Lung microvascular endothelial cell (primary cell): Measurements from ENCODE around the gene SH3TC1. TPM values are rescaled to one million over a fixed set of nuclear protein-coding genes. Genes with fewer than 3 reads are reported as not detected.

ENCODE experiments used
- DNase-seq, 2 donors: peaks; one replicate each; pipeline versions ENCODE4 v3.0.0 to v3.0.0-alpha.2; 2010; ENCODE audit warnings: low read depth in 2 of 2
- total RNA-seq: library from RNA; depleted of rRNA; stranded (reverse); fragments of >200 nt; gene quantifications from 2 replicates; pipeline ENCODE4 v1.2.1, GENCODE V29; 2014

The SH3TC1 gene
- total RNA-seq, 1 donor from 2014 or later, result 147 TPM

DNA sequence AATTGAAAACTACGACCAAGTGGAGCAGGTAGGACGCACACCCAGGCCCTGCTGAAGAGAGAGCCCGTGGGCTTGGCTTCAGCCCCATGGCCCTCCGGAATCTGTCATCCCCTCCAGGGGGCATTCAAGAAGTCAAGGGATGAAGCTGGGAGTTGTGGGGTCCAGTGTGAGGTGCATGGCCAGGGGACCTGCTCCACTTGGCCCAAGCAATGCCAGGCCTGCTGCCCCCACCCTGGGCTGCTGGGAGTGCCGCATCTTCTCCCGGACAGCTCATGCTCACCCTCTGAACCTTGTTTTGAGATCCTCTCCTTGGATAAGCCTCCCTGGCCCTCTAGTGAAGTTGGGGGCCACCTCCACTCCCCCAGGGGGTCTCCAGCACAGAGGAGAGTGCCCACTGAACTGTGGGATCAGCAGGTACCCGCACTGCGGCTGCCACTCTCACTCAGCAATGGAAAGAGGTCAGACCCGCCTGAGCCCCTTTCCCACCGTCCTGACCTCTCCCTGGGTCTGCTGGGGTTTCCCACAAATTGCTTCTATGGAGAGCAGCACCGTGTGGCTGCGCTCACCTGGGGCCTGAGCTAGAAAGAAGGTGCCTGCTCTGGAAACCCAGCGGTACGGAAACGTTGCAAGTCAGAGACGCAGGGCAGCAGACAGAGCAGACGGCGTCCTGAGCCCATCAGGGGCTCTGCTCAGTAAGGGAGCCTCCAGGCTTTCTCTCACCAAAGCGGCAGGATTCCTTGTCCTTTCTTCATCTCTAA is 35.5 kb upstream of the SH3TC1 start:
- no peak for DNase-seq

DNA sequence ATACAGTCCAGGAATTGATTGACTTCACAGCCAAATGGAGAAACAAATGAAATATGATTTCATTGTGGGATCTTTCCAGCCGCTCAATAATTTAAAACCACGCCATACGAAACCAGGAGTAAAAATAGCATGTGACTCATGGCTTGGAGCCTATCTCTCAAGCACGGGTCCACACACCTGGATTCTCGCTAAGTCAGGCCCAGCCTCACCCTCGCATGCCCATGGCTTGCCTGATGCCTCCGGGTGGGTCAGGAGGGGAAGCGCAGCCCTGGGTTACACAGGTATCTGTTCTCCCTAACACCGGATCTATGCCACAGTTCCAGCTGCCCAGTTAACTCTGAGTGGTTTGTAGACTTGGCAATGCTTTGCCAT is 34.9 kb upstream of the SH3TC1 start:
- no peak for DNase-seq

DNA sequence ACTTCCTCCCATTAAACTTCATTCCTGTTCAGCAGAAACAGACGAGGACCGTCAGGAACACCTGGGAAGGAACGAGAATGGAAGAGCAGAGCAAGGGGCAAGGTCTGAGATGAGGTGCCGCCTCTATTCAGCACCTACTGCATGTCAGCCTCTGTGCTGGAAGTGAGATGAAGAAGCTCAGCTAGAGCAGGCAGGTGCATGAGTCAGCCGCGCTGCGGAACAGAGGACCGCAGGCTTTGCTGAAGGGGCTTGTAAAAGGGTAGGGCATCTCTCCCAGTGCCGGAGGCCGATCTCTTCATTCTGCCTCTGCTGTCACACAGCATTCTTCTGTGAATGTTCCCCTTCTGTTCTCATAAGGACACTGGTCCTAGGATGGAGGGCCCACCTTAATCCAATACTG is 34.4 kb upstream of the SH3TC1 start:
- DNase-seq, result no peak

DNA sequence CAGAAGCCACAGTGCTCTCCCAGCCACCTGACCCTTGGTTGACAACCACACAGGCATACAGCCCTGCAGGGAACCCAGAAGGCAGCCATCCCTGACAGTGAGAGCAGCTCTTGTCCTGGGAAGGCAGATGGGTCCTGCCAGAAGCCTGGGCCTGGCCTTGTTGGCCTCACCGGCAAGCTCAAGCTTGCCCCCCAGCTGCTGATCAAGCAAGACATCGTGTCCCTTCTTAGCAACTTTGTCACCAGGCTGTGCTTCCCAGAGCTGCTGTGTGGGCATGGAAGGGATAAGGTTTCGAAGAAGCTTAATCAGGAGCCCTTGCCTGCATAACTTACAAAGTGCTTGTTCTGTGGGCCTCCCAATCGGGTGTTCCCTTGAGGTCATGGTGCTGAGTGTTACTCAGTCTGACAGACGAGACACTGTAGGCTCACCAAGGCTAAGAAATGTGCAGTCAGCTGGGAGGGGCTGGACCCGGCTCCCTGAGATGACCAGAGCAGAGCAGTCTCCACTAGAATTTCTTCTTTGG is 33.7 kb upstream of the SH3TC1 start:
- DNase-seq, result no peak

DNA sequence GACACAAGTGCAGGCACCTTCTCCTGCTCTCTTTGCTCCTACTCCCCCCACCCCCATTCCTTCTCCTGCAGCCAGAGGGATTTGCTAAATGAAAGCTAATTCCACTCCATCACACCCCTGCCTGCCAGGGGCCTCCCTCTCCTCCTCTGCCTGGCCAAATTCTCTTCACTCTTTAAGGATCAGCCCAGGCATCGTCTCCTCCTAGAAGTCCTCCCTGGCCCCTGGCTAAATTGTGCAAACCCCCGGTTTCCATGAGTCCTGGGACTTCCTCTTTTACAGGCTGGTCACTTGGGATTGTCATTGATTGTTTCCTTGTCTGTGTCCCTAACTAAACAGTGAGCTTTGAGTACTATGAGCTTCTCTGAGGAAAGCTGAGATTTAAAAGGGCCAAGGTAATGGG is 31.8 kb upstream of the SH3TC1 start:
- DNase-seq, result no peak

DNA sequence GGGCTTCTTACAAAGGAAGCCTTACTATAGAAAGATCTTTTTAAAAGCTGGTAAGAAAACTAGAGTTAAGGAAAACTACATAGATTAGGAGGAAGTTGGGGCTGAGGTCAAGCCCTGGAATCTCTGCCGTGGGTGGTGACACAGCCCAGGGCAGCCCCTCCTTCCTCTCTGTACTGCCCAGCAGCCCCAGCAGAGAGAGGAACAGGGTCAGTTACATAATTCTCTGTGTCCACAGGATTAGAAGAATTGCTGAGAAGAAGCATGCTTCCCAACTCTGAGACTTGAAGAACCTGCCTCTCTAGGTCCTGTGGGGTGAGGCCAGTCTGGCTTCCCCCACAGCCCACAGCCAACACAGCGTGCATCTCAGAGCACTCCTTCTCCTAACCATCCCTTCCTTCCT is 31.3 kb upstream of the SH3TC1 start:
- no peak for DNase-seq

DNA sequence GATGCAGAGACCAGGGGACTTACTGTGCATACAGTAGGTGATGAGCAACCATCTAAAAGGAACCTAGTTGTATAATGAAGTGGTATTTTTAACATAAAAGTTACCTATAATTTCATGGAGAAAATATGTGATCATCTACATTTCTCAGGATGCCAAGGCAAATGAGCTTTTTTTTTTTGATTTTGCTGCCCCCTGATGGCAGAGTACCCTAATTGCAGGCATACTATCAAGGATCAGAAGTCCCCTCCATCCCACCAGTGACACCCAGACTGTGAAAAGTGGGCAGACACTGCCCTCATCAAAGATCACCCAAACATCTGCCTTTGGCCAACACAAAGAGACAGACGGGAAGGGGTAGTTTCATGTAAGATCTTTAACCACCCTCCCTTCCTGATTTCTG is 30.9 kb upstream of the SH3TC1 start:
- no peak for DNase-seq

DNA sequence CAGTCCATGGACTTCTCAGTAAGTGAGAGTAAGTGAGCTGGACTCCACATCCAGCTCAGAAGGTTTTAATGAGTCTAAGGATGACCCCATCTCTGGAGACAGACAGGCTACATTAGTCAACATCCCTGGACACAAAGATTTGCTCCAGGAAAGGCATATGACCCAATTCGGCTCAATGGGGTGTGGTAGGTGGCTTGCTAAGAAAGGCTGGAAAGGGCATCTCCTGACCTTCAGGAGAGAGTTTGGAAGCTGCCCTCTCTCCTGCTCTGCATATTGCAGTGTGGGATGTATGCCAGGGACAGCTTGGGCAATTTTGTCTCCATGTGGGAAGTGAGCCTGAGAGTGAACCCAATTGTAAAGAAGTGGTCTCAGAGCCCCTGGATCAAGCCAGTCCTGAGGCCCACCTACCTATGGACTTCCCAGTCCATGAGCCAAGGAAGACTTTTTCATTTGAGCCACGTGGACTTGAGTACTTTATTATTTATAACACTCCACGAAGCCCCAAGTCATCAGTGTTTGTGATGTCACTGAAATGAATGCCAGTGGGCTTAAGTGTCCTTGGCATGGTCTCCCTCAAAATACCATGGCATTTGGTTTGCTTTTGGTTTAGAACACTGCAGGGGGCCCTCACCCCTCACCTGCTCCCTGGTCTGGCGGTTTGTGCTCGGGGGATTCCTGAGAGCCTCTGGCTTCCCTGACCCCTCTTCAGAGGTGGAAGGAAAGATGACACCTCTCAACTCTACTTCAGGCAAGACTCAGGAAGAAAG is 30.1 kb upstream of the SH3TC1 start:
- DNase-seq, result no peak

DNA sequence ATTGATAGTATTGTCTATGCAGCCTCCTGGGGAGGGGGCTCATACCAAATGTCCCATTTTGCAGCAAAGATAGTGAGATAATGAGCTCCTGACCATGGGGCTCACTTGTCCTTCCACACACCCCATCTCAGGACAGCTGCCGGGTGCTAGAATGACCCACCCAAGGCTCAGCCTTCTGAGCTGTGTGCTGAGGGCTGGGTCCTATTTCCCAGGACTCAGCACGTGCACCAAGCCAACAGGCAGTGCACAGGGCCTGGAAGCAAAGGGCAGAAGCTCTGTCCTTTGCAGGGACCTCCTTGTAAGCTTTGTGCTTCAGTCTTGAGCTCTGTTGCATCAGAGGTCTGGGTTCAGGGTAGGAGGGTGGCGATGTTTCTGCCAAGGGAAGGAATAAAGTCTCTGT is 29.3 kb upstream of the SH3TC1 start:
- DNase-seq, result no peak

DNA sequence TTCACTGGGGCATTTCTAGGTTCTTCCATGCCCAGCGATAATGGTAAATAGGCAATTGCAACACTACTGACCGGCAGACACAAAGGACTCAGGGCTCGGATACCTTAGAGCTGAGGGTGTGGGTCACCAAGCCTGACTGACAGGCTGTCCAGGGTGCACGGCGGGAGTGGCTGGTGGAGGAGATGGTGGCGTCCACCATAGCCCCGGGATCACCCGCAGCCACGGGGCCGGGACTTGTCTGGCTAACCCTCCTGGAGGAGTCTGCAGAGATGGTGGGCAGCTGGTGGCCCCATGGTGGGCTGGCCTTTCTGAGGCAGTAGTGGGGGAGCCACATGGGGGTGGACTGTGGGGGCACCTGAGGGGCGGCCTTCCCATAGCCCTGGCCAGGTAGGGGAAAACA is 28.7 kb upstream of the SH3TC1 start:
- DNase-seq, result no peak

DNA sequence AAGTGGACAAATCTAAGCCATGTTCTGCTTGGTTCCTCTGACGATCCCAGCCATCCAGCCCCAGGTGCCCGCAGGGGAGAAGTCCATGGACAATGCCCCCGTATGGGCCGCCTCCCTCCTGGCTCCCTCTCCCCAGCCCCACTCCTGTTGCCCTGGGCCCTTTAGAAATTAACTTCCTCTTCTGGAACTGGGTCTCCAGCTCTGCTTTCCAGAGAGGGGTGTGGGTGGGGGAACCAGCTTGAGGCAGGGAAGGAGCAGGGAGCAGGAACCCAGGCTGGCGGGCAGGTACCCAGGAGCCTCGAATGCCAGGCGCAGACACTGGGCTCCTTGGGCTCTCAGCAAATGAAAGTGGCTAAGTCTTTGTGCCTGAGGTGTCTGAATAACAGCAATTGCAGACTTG is 27.8 kb upstream of the SH3TC1 start:
- DNase-seq, result no peak

DNA sequence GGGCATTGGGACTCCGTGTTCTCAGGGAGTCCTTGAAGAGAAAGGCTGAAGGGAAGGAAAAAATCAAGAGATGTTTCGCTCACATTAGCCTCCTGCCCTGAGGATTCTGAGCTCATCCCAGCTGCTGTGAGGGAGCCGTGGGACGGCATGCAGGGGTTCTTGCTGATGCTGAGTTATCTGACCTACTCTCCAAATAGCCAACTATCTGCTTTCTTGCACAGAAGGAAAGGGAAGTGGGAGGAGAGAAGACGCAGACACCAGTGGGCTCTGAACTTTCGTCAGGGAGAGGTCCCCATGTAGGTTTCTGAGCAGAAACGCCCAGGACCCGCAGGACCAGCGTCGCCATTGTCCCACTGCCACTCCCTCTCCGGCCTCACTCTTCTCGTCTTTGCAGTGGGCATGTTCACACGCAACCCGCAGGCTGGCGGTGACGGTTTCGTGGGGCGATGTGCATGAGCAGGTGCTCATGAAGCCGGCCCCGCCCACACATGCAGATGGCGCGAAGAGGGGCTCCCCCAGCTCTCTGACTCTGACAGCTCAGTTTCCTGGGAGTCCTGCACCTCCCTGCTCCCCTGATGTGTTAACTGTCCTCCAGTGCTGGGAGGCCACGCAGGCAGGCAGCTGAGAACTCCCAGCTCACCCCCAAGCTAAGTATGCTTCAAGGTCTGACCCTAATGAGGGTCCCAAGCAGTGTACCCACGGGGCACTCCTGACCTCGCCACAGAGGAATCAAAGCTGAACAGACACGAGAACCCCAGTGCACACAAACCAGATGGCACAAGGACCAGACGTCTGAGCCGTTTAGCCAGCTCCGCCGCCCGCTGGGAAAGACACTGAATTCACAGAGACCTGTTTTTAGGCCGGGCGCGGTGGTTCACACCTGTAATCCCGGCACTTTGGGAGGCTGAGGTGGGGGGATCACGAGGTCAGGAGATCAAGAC is 26.8 kb upstream of the SH3TC1 start:
- DNase-seq, result no peak

DNA sequence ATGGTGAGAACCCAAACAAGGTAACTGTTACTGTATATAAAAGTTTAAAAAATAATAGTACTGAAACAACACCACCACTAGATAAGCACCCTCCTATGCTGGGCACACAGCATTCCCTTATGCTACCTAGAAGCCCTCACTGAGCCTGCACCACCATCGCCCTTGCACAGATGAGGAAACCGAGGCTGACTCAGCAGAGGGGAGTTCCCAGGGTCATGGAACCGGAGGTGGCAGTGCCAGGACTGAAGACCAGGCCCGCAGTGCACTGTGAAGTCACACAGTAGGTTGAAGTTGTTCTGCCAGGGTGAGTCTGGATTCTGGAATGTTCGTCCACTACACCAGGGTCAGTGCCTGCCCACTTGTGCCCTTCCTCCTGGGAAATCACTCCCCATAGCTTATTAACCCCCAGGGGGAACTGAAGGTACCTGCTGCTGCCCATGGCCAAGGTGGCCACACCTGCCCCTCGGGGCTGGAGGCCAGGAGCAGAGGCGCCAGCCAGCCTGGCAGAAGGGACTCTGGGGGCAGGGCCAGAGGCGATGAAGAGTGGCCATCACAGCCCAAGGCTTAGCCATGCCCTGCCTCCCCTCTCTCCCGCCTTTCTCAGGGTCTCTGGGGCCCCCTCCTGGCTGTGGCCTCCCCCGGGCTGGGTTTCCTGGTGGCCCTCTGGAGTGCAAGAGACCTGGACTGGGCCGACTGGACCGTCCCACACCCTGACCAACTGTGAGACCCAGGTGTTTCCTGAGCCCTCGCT is 25.4 kb upstream of the SH3TC1 start:
- DNase-seq, result peak in 1 of 2 donors; percentile 25

DNA sequence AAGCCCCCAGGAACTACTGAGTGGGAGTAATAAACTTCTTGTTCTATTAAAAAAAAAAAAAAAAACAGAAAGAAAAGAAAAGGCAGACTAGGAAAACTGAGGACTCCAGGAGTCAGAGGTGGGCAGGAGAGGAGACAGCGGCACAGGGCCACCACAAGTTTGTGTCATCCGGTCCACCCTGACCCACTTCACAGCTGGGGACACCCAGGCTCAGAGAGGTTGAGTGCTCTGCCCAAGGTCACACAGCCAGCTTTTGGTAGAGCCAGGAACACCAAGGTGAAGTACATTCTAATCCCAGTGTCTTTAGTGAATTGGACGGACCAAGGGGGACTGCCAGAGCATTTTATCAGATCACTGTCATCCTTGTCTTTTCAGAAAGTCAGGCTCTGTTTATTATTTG is 24.1 kb upstream of the SH3TC1 start:
- DNase-seq, result no peak

DNA sequence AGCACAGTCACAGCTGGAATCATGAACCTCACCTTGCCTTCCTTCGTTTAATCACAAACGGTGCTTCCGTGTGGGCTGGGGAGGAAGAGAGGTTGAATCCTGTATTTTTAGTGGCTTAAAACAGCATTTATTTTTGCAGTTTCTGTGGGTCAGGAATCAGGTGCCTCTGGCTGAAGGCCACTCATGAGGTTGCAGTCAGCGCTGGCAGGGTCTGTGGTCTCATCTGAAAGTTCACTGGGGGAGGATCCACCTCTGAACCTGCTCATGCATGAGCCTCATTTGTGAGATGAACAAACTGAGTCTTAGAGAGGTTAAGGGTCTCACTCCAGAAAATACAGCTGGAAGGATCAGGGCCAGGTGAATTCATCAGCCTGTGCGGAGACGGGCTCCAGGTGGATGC is 23.4 kb upstream of the SH3TC1 start:
- no peak for DNase-seq

DNA sequence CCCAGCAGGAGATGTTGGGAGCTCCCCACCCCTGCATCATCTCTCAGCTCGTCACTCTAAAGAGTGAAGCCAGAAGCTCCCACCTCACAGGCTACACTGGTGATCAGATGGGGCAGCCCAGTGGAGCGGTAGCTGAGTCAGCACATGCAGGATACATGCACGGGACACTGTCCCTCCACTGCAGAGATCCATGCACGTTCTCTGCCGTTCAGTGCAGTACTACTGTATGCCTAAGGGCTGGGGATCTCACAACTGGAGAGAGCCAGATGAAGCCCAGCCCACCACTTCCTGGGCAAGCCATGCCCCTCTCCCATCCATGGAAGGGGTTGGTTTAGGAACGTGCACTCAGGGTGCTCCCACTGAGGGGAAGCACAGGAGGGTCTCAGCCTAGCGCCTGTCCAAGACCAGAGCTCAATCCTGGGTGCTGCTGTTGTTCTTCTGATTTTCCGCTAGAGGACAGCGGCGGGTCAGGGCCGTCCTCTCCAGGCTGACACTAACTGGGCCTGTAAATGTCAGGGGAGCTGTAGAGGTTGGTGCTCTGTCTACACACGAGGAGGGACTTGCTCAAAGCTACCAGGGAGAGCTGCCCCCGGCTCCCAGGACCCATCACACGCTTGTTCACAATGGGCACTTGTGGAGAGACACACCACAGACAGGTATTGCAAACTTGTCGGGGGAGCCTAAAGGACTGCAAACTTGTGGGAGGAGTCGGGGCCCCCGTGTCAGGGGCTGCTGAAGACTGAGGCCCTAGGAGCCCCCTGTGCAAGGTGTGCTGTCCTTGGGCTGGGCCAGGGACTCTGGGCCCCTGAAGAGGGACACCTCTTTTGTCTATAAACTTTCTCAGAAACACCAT is 22.3 kb upstream of the SH3TC1 start:
- peak; percentile 73 to 74 for DNase-seq

DNA sequence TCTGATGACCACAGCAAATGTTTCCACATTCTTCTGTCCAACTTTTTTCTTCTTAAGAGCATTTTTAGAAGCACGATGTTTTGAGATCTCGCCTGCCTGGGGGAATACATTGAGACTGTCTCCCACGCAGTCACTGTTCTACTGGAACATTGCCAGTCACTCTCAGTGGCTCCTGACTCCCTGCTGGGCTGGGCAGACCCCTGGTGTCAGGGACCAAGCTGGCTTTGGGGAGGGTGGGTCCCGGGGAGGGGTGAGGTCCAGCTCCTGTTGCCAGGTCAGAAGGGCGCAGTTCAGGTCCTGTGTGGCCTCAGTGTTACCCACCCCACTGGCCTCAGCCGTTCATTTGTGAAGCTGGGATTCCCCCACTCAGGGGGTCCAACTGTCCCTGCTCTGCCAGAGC is 21.5 kb upstream of the SH3TC1 start:
- no peak for DNase-seq

DNA sequence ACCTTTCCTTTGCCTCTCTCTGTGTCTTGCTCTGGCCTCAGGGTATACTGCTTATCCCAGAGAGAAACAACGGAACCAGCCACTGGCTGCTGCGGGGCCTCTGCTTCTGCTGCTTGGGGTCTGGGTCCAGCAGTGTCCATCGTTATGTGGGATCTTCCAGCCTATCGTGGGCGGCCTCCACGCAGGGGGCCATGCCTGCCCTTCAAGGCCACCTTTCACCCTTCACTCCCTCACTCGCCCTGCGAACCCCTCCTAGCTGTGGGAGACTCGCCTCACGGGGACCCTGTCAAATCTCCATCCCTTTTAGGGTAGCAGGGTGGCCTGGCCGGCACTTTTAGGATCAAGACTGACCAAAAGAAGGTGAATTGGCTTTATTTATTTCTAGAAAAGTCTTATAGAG is 21.1 kb upstream of the SH3TC1 start:
- DNase-seq, result no peak

DNA sequence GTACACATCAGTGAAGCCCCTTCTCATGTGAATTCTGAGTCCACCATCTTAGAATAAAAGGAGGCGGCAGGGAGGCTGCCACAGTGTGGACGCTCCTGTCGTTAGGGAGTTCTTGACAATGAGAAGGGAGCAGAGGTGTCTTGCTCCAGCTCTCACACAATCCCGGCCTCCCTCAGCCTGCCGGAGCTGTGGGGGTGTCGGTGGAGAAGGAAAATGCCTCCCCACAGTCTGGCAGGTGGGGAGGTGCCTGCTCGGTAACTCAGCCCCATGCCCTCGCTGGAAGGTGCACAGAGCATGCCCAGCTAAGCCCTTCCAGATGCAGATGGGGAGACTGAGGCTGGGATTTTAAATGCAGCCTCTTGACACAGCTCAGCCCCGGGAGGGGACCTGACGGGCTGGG is 20.0 kb upstream of the SH3TC1 start:
- DNase-seq, result no peak

DNA sequence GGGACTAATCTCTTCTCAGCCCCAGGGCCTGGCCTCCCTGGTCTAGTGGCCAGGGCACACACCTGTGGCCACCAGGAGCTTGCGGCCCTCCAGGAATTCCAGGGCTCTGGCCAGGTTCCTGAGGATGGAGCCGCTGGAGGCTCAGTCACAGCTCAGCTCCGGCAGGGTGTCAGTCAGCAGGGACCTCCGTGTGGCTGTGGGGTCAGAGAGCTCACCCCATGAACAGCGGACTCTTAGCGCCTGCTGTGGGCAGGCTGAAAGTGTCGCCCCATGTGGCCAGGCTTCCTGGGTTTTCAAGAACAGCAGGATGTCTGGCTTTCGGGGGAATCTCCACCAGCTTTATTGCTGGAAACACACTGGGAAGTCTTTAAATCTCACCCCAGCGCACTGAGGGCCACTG is 19.3 kb upstream of the SH3TC1 start:
- no peak for DNase-seq
